ENCODE measurements around the gene GPR173.
A peak's percentile ranks its signal among the peaks of the same experiment; 100 is the strongest.

GPR173 gene

DNA sequence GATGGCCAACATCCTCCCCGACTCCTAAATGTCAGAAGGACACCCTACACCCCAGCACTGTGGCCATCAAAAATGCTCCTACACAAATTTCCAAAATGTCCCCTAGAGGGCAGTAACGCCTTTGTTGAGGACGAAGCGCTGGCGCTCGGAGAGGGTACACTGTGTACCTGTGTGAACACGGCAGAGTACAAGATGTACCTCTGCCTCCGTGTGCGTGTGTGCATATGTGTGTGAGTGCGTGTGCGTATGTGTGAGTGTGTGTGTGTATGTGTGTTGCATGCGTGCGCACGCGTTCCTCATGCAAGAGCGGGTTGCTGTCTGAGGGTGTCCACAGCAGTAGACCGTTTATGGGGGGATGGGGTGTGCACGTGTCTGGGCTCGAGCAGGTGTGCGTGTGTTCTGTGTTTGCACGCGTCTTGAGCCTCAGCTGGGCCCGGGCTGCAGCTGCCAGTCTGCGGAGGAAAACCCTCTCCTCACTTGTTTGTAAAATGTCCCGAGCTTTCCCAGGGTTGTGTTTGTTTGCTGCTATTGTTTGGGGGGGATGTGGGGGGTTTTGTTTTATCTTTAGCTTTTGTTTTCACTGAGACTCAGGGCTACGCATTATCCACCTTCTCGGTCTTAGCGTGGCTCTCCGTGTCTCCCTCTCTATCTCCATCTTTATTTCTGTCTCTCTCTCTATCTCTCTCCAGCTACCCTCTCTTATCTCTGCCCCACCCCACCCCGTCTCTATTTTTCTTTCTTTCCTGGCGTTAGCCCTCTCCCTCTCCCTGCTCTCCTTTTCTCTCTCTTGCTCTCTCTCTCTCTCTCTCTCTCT, 23.2 kb downstream of the GPR173 start:
- DNase-seq (ENCODE audit: low read depth): no peak

DNA sequence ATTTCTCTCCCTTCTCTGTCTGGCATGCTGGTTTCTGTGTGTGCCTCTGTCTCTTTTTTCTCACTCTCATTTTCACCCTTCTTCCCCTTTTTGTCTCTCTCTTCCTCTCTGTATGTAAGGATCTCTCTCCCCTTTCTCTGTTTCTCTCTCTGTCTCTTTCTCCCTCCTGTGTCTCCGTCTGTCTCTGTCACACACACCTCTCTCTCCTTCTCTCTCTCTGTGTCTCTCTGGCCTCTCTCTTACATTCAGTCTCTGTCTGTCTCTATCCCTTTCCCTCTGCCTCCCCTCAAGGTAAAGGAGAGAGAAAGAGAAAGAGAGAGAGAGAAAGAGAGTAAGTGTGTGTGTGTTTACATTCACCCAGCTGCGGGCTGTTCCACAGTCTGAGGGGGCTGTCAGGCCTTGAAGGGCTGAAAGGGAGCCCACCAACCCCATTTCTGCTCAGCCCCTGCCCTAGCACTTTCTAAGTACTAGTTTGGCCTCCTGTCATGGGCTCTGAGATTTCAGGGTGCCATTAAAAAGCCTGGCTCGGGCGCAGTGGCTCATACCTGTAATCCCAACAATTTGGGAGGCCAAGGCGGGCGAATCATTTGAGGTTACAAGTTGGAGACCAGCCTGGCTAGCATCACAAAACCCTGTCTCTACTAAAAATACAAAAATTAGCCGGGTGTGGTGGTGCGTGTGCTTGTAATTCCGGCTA, 24.0 kb downstream of the GPR173 start:
- DNase-seq (ENCODE audit: low read depth): no peak

DNA sequence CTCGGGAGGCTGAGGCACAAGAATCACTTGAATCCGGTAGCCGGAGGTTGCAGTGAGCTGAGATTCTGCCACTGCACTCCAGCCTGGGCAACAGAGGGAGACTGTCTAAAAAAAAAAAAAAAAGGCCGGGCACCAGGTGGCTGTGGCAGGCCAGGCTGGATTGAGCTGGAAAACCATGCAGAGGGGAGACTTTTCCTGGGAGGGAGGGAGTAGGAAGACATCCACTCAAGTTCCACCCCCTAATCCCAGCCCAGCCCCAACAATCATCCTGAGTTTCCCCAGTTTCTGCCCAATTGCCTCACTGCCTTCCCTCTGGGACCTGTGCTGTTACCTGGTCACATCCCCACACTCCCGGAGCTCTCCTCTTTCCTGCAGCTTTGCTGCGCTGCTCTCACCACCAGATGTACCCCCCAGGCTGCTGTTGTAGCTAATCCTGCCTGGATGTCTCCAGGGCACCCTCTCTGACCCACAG, 24.6 kb downstream of the GPR173 start:
- no peak for DNase-seq (ENCODE audit: low read depth)

- no peak for DNase-seq (ENCODE audit: low read depth)
Measured at GRCh38 chrX:53075011-53075410, 26.4 kb downstream of the GPR173 start.

DNA sequence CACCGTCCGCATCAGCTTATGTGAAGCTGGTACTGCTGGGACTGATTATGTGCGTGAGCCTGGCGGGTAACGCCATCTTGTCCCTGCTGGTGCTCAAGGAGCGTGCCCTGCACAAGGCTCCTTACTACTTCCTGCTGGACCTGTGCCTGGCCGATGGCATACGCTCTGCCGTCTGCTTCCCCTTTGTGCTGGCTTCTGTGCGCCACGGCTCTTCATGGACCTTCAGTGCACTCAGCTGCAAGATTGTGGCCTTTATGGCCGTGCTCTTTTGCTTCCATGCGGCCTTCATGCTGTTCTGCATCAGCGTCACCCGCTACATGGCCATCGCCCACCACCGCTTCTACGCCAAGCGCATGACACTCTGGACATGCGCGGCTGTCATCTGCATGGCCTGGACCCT, 28.1 kb downstream of the GPR173 start:
- DNase-seq (ENCODE audit: low read depth): no peak

- DNase-seq (ENCODE audit: low read depth): no peak
Measured at GRCh38 chrX:53077207-53078197, 28.9 kb downstream of the GPR173 start.

DNA sequence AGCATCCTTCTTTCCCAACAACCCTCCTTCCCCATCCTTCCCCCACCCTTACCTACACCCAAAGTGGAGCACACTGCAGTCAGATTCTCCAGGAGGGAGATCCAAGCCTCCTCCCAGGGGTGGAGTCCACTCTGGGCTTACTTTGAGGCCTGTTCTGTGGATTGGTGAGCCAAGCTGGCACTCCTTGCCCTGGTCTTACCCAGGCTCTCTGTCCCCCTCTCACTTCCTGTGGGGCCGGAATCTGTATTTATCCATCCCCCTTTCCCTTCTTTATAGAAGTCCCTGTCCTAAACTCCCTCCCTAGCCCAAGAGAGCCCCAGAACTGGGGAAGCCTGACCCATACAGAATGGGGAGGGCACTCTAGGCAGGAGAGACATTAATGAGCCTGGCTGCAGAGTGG, 30.4 kb downstream of the GPR173 start:
- no peak for DNase-seq (ENCODE audit: low read depth)

GRCh38 chrX:53080628-53081580, 32.3 kb downstream of the GPR173 start:
- DNase-seq (ENCODE audit: low read depth): no peak

- DNase-seq (ENCODE audit: low read depth): peak; percentile 91
Measured at GRCh38 chrX:53081925-53082772, 33.6 kb downstream of the GPR173 start, which contains the start of gene TSPYL2. TSPYL2 (plus strand) TSS chrX:53082367; CDS start chrX:53082499, 132 bp downstream.

DNA sequence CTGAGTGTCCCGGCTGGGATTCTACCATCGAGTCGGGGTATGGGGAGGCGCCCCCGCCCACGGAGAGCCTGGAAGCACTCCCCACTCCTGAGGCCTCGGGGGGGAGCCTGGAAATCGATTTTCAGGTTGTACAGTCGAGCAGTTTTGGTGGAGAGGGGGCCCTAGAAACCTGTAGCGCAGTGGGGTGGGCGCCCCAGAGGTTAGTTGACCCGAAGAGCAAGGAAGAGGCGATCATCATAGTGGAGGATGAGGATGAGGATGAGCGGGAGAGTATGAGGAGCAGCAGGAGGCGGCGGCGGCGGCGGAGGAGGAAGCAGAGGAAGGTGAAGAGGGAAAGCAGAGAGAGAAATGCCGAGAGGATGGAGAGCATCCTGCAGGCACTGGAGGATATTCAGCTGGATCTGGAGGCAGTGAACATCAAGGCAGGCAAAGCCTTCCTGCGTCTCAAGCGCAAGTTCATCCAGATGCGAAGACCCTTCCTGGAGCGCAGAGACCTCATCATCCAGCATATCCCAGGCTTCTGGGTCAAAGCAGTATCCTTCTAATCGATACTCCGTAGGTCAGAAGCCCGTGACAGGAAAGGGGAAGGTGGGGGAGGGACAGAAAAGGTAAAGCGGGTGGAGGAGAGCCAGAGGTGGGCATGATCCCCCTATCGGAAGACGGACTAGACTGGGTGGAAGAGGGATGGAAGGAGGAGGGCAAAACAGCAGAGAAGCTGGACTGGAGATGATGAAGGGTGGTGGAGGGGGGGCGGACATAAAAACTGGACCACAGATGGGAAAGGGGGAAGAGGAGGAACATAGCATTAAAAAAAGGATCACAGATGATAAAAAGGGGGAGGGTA, 34.4 kb downstream of the GPR173 start:
- DNase-seq (ENCODE audit: low read depth): no peak

- DNase-seq (ENCODE audit: low read depth): no peak
Measured at GRCh38 chrX:53084043-53084570, 35.5 kb downstream of the GPR173 start.

DNA sequence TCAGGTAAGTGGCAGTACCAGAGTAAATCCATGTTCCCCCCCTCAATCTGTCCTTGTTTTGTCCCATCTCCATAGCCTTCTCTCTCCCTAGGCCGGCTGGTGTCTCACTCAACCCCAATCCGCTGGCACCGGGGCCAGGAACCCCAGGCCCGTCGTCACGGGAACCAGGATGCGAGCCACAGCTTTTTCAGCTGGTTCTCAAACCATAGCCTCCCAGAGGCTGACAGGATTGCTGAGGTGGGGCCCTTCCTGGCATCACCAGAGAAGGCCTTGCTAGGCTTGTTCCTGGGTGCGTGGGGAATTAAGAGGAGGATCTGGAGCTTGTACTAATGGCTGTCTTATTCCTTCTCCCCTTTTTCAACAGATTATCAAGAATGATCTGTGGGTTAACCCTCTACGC, 36.3 kb downstream of the GPR173 start:
- DNase-seq (ENCODE audit: low read depth): no peak

GRCh38 chrX:53085661-53086229, 37.2 kb downstream of the GPR173 start:
- DNase-seq (ENCODE audit: low read depth): peak; percentile 51

DNA sequence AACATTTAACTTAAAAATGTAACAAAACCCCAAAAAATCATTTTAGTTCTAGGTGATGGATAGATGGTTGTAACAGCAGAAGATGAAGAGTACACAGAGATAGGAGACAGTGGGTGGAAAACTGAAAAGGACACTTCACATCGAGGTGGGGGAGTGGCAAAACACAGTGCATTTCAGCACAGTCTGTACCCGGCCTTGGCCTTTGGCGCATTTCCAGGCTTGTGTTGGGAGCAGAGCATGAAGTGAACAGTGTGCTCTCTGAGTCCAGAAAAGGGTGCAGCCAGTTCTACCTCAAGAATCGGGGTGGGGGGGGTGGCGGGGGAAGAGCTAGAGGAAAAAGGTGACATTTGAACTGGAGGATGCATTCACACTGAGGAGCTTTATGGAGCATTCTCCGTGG, 37.9 kb downstream of the GPR173 start:
- no peak for DNase-seq (ENCODE audit: low read depth)

GRCh38 chrX:53087388-53087831, 38.8 kb downstream of the GPR173 start:
- DNase-seq (ENCODE audit: low read depth): no peak

DNA sequence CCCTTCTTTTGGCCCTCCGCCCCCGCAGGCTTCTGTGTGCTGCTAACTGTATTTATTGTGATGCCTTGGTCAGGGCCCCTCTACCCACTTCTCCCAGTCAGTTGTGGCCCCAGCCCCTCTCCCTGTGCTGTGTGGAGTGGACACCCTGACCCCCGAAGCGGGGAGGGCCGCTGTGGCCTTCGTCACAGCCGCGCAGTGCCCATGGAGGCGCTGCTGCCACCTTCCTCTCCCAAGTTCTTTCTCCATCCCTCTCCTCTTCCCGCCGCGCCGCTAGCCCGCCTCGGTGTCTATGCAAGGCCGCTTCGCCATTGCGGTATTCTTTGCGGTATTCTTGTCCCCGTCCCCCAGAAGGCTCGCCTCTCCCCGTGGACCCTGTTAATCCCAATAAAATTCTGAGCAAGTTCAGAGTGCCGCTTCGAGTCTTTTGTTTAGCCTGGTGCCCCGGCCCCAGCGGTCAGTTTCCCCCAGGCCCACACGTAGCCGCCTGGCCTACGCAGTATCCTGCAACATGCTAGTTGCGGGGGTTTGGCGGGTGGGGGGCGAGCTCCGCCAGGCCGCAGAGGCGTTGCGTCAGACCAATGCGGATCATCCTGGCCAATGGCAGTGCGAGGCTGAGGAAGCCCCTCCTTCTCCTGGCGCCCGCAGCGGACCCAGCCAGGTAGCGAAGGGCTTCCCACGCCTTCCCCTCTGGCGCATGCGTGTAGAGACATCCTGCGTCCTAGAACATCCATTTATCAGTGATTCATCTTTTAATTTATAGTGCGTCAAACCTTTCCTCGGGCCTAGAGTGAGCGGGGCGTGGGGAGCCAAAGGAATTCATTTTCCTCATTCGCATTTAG, 39.8 kb downstream of the GPR173 start:
- DNase-seq (ENCODE audit: low read depth): no peak

GRCh38 chrX:53089224-53089842, 40.7 kb downstream of the GPR173 start:
- DNase-seq (ENCODE audit: low read depth): no peak

Measured in CMK (cell line).